Heart right ventricle (tissue), 16 donors: ENCODE measurements around the gene TYK2. TPM values are rescaled to one million over a fixed set of nuclear protein-coding genes. Genes with fewer than 3 reads are reported as not detected.

ENCODE experiments used
- ATAC-seq, 8 donors: fragments of 200-7000 bp; cut with Tn5 transposase; one replicate each; pipeline ENCODE4 v1.9.1; 2020; ENCODE audit warnings: mild to moderate bottlenecking in 8 of 8, moderate library complexity in 8 of 8, moderate number of reproducible peaks in 1 of 8
- DNase-seq, 2 donors: peaks; one replicate each; pipeline ENCODE4 v3.0.0-alpha.2; 2020
- H3K27ac ChIP-seq, 10 donors: fragments of 200-600 bp; sonication (generic) in 2 of 10; one replicate each; pipeline versions ENCODE4 v1.5.0 to v1.8.0; 2020 to 2022; ENCODE audit warnings: mild to moderate bottlenecking in 3 of 10
- H3K27me3 ChIP-seq, 7 donors: fragments of 200-600 bp; one replicate each; pipeline ENCODE4 v1.8.0; 2021 to 2022; ENCODE audit warnings: mild to moderate bottlenecking in 2 of 7
- H3K36me3 ChIP-seq, 9 donors: fragments of 200-600 bp; sonication (generic) in 1 of 9; one replicate each; pipeline versions ENCODE4 v1.5.0 to v1.8.0; 2020 to 2022; ENCODE audit warnings: mild to moderate bottlenecking in 2 of 9
- H3K4me1 ChIP-seq, 9 donors: fragments of 200-600 bp; sonication (generic) in 1 of 9; one replicate each; pipeline versions ENCODE4 v1.5.0 to v1.8.0; 2020 to 2022; ENCODE audit warnings: mild to moderate bottlenecking in 4 of 9
- H3K4me3 ChIP-seq, 10 donors: fragments of 200-600 bp; sonication (generic) in 2 of 10; one replicate each; pipeline versions ENCODE4 v1.5.0 to v1.8.0; 2020 to 2022; ENCODE audit warnings: mild to moderate bottlenecking in 7 of 10, moderate library complexity in 2 of 10
- H3K9me3 ChIP-seq, 11 donors: fragments of 200-600 bp in 10 of 11; sonication (generic) in 2 of 11; one replicate each; pipeline versions ENCODE4 v1.5.0 to v1.8.0; 2013 to 2022; ENCODE audit warnings: mild to moderate bottlenecking in 2 of 11, control low read depth in 1 of 11, moderate library complexity in 1 of 11
- WGBS, 2 donors: extraction: QIAGEN DNeasy Blood & Tissue Kit; methylation state at CpG; one replicate each; pipeline ENCODE4 v1.1.7; 2013; ENCODE audit warnings: inconsistent platforms in 1 of 2; 5-methylcytosine and 5-hydroxymethylcytosine counted together
- intact Hi-C, 10 donors: fragments of 100-400 bp; cut with DNase I; formaldehyde crosslinking; loops; one replicate each; pipeline versions ENCODE4 v1.11.1 to v1.14.2; 2022
- polyA plus RNA-seq, 2 donors: library from polyadenylated mRNA; stranded (reverse); fragments of 200-250 nt; gene quantifications; one replicate each; pipeline ENCODE4 v1.2.3, GENCODE V29; 2013
- total RNA-seq, 10 donors: library from RNA; stranded (reverse); fragmentation: NEBNext Ultra II Directional in 3 of 10; extraction: Animal tissue kit (Norgen Biotek cat#: 25700) in 3 of 10; gene quantifications; one replicate each; pipeline versions ENCODE4 v1.2.1 to v1.2.4, GENCODE V29; 2021 to 2023
- TF ChIP-seq, protein P1 (sequence below), 9 donors: fragments of 200-600 bp; sonication (generic) in 2 of 9; IDR thresholded peaks; one replicate each; pipeline versions ENCODE4 v1.5.0 to v1.8.0; 2021 to 2022; ENCODE audit warnings: antibody characterized with exemption in 9 of 9, mild to moderate bottlenecking in 5 of 9, moderate library complexity in 1 of 9
- donor health status: Arrhythmogenic right ventricular cardiomyopathy.
- donor health status: ischemic (EF 13 %, LVEDD 7.1; RV severe dilation, severe dysfunction).
- donor health status: healthy with polysubstance abuse.
- donor health status: DM: no; HTN: yes; CAD: no.
- donor health status: DM: no; HTN: no; CAD: no.
- donor health status: ischemic (EF 25% LVEDD 6.9; RV normal size, moderate dysfunction).
- donor health status: ischemic (EF 25% LVEDD 5.7; RV mildly dilated, moderate dysfunction).
- donor health status: healthy.
- donor health status: DM: yes; HTN: yes; CAD: no.
- donor health status: Ischemic cardiomyopathy.
- donor health status: ischemic (EF 35%, LVEDD 5.7; RV mildly dilated, moderate dysfunction).
- donor health status: nonischemic (EF 11% LVEDD 7.7; RV severe dilation, severe dysfunction).
- donor health status: DM: yes; HTN: yes; CAD: no.
- donor health status: PGD.
- donor health status: ischemic (EF 29% LVEDD 5.4; RV normal size, mild dysfunction).
- donor health status: nonischemic (EF 23%, LVEDD 6.1; RV moderate dilation, normal function).

Gene TYK2
- total and polyA plus RNA-seq, 12 donors, result 37.0 to 182 (median 57.8) TPM

DNA sequence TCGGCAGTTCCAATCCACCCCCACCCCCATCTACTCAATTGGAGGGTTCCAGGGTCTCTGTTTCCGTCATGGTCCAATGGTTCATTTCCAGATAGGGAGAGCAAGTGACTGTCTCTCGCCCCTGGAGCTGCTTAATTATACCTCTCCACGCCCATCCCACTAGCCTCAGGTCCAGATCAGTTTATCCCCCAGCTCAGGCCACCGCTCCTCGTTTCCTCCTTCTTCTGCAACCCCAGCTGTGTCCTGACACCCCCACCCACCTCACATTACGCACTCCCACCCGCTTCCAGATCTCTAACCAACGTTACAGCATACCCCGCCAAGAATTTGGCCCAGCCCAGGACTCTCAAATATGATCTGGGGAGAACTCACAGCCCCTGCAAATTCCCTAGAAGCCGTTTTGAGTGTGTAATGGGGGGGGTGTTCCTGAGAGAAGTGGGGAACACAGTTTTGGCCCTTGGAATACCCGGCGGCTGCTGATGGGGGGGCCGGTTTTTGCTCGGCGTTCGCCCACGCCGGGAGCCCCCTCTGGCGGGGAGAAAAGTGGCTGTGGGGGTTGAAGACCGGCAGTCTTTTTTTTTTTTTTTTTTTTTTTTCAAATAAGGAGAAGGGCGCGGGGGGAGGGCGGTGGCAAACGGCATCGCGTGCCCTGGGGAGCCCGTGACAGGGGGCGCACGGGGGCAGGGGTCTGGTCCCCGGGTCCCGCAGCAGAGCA is 38.3 kb upstream of the TYK2 start:
- DNase-seq, result no peak
- WGBS, 2 donors, result 2% methylated on average over 28 to 32 of the region's 32 CpGs
- Histone ChIP-seq H3K9me3 (no peaks in the 10 kb centered on the region), H3K4me1 (peaks cover 9 to 67% (median 39%) of the 10 kb centered on the region in 9 donors), H3K27ac (no peak overlapping the region), H3K27me3 (peaks cover 43 to 74% (median 71%) of the 10 kb centered on the region in 7 donors), H3K4me3 (peak overlapping the region in 3 of 10 donors; percentile 22 to 35 (median 25)), H3K36me3 (no peaks in the 10 kb centered on the region)
- TF ChIP-seq, protein P1, sequence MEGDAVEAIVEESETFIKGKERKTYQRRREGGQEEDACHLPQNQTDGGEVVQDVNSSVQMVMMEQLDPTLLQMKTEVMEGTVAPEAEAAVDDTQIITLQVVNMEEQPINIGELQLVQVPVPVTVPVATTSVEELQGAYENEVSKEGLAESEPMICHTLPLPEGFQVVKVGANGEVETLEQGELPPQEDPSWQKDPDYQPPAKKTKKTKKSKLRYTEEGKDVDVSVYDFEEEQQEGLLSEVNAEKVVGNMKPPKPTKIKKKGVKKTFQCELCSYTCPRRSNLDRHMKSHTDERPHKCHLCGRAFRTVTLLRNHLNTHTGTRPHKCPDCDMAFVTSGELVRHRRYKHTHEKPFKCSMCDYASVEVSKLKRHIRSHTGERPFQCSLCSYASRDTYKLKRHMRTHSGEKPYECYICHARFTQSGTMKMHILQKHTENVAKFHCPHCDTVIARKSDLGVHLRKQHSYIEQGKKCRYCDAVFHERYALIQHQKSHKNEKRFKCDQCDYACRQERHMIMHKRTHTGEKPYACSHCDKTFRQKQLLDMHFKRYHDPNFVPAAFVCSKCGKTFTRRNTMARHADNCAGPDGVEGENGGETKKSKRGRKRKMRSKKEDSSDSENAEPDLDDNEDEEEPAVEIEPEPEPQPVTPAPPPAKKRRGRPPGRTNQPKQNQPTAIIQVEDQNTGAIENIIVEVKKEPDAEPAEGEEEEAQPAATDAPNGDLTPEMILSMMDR (IDR thresholded peaks at IDR 0.05), result no peak
- intact Hi-C loops, result no loop called here
- no peak for ATAC-seq

DNA sequence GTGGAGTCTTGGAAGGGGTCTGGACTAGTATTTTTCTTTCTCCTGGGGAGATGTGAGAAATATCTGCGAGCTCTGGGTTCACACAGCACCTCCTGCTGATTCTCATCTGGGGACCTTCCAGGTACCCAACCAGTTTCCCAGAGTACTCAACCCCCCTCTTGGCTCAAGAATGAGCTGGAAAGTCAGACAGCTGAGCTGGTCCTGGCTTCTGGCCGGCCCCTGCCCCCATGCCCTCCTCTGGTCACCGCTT is 37.8 kb upstream of the TYK2 start:
- H3K4me3 ChIP-seq, result no peak overlapping the region
- DNase-seq (no peak), ATAC-seq (no peak)
- TF ChIP-seq, protein P1 (IDR thresholded peaks at IDR 0.05), result no peak
- H3K4me1 ChIP-seq, result peaks cover 9 to 62% (median 39%) of the 10 kb centered on the region in 9 donors
- peaks cover 38 to 69% (median 66%) of the 10 kb centered on the region in 7 donors for H3K27me3 ChIP-seq
- WGBS, 2 donors, result 4 to 7% methylated on average over 3 of the region's 3 CpGs
- intact Hi-C loops, result no loop called here
- no peaks in the 10 kb centered on the region for H3K36me3 ChIP-seq
- H3K9me3 ChIP-seq, result no peaks in the 10 kb centered on the region
- no peak overlapping the region for H3K27ac ChIP-seq

DNA sequence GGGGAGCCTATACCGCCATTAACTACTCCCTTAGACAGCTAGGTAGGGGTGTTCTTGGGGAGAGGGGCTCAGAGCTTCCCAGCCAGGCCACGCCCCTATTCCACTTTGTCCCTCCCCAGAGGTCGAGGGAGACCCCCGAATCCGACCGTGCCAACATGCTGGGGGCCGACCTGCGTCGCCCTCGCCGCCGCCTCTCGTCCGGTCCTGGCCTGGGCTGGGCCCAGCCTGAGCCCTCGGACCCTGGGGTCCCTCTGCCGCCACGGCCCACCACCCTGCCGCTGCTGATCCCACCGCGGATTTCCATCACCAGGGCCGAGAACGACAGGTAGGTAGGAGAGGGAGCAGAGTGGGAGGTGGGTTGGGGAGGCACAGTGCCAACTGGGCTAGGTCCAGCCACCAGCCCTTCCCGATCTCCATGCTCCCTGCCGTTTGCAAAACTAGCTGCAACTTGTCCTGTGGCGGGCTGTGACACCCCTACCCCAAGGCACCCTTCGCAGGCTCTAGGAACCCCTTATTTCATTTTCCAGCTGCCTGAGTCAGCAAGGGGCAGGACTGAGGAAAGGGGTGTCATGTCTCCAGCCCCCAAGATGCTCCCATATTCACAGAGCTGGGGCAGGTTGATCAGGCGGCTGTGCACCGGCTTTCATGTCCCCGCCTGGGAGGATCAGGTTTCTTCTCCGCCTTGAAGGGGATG is 37.3 kb upstream of the TYK2 start:
- no peak for DNase-seq
- intact Hi-C loops, result no loop called here
- Histone ChIP-seq H3K9me3 (no peaks in the 10 kb centered on the region), H3K27me3 (peaks cover 36 to 64% (median 61%) of the 10 kb centered on the region in 7 donors), H3K27ac (no peak overlapping the region), H3K36me3 (no peaks in the 10 kb centered on the region), H3K4me1 (peaks cover 9 to 63% (median 40%) of the 10 kb centered on the region in 9 donors), H3K4me3 (no peak overlapping the region)
- peak in 1 of 8 donors; percentile 4 for ATAC-seq
- TF ChIP-seq, protein P1 (IDR thresholded peaks at IDR 0.05), result no peak
- WGBS, 2 donors, result 7 to 10% methylated on average over 30 of the region's 30 CpGs

DNA sequence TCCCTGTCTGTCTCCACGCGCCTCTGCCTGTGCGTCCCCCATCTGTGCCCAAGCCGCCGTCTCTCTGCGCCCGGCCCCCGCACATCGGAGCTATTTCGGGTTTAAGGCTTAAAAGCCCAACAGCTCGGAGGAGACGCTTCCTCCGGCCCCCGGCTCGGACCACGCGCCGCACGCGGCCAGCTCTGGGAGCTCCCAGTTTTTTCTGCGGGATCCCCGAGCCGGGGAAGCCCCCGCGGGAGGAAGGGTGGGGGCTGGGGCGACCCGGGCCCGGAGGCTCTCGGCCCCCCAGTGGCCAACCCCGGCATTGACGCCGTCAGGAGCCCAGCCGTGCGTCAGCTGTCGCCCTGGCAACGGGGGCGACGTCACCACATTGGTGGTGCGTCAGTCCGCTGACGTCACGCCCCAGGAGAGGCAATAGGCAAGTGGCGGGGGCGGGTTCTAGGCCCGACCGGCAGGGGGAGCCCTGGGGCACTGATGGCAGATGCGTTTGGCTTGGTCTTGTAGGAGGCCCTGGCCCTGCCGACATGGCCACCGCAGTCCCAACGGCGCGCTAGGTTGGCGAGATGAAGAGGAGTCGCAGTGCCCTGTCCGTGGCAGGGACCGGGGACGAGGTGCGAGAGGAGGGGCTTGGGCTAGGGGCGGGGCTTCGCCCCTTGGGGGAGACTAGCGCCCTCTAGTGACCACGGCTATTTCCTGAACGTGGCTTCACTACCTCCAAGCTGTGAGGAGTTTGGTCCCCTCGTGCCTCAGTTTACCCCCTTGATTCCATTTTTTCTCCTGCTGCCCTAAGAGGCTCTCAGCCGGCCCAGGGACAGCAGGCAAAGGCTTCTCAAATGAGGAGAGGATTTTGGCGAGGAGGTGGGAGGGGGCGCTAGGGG is 36.2 kb upstream of the TYK2 start:
- WGBS, 2 donors, result 3 to 4% methylated on average over 63 to 67 of the region's 67 CpGs
- H3K27ac ChIP-seq, result peak overlapping the region in 7 of 10 donors; percentile 13 to 73 (median 32)
- ATAC-seq (peak; percentile 73 to 92 (median 87)), DNase-seq (peak; percentile 82 to 83)
- H3K27me3 ChIP-seq, result peaks cover 29 to 53% (median 51%) of the 10 kb centered on the region in 7 donors
- H3K36me3 ChIP-seq, result no peaks in the 10 kb centered on the region
- TF ChIP-seq, protein P1 (IDR thresholded peaks at IDR 0.05), result peak; percentile 72 to 98 (median 85)
- H3K4me3 ChIP-seq, result peak overlapping the region; percentile 4 to 67 (median 52)
- intact Hi-C loops, result no loop called here
- no peaks in the 10 kb centered on the region for H3K9me3 ChIP-seq
- H3K4me1 ChIP-seq, result peaks cover 9 to 66% (median 49%) of the 10 kb centered on the region in 9 donors
